ENCODE data around the gene CLEC20A. TPM values are rescaled to one million over a fixed set of nuclear protein-coding genes. Genes with fewer than 3 reads are reported as not detected.

CLEC20A gene
- total and polyA plus RNA-seq, 9 of the 15 experiments (the other 6 are each of a cell fraction or from before 2014, with no cell fraction given), result not detected

DNA sequence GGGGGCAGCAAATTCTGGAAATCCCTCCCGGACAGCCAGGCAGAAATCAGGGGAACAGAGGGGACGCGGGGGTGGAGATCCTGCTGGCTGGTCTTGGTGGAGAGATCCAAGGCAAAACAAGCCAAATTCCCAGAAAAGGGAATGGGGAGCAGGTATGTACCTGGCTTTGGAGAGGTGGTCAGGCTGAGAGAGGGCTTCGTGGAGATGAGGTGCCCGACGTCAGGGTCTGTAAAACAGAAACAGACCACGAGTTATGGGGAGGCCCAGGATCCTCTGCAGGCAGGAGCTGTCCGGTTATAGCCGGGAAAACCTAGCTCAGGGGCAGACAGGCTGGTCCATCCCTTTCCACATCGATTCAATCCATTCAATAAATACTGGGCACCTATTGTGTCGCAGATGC lies 4.4 kb downstream of the CLEC20A start:
- no peak for FAIRE-seq
- in situ Hi-C loops (cut with MboI) (no loop called here), intact Hi-C loops (cut with micrococcal nuclease) (no loop called here)
- H3K9me1 ChIP-seq (ENCODE audit: control insufficient read depth, insufficient read depth, low read length), result no peaks in the 10 kb centered on the region
- ChIA-PET CTCF (ENCODE audit: low intra/inter-chr PET ratio) (no interaction called here), POLR2A (interaction anchor here (0.6 to 1.1 kb wide), 3 partner anchors 11 to 747 kb away, joined by 3 to 4 read pairs (median 4); no protein-coding TSS in a partner anchor)
- no peaks in the 10 kb centered on the region for H3K36me3 ChIP-seq (ENCODE audit: control insufficient read depth, insufficient read depth, low read length)
- no TSS peak for BruUV-seq (replicated peaks)
- H3K9me3 ChIP-seq (replicated peaks; ENCODE audit: control insufficient read depth, insufficient read depth, low read depth, low read length), result no peaks in the 10 kb centered on the region
- no peaks in the 10 kb centered on the region for H4K20me1 ChIP-seq (replicated peaks; ENCODE audit: control insufficient read depth, insufficient read depth, low read length)
- H3K4me3 ChIP-seq, result no peak overlapping the region
- WGBS (ENCODE audit: insufficient coverage, low coverage, missing lambda C conversion rate), result 0% methylated on average over 11 of the region's 11 CpGs
- no peak overlapping the region for H3K4me2 ChIP-seq (ENCODE audit: insufficient read depth, low read length)
- ATAC-seq, result no peak
- H3K4me1 ChIP-seq (replicated peaks in 1 of 2; ENCODE audit: control insufficient read depth in 2 of 2, insufficient read depth in 2 of 2, low read length in 2 of 2), result no peaks in the 10 kb centered on the region
- no peak overlapping the region for H2AFZ ChIP-seq (ENCODE audit: low read depth, low read length)
- DNase-seq (ENCODE audit: extremely low read depth in 1 of 4, low spot score in 3 of 4), result no peak
- no peak overlapping the region for H3K9ac ChIP-seq (ENCODE audit: insufficient read depth in 1 of 2, low read depth in 2 of 2, low read length in 2 of 2)
- no peak overlapping the region for H3K27ac ChIP-seq (ENCODE audit: extremely low read depth, low read depth, low read length)
- H3K27me3 ChIP-seq (ENCODE audit: control insufficient read depth in 2 of 2, insufficient read depth in 2 of 2, low read length in 2 of 2), result peaks cover 45 to 77% of the 10 kb centered on the region in 2 experiments
- no peaks in the 10 kb centered on the region for H3K79me2 ChIP-seq (ENCODE audit: control insufficient read depth, insufficient read depth, low read length)
- TF ChIP-seq, protein P1, sequence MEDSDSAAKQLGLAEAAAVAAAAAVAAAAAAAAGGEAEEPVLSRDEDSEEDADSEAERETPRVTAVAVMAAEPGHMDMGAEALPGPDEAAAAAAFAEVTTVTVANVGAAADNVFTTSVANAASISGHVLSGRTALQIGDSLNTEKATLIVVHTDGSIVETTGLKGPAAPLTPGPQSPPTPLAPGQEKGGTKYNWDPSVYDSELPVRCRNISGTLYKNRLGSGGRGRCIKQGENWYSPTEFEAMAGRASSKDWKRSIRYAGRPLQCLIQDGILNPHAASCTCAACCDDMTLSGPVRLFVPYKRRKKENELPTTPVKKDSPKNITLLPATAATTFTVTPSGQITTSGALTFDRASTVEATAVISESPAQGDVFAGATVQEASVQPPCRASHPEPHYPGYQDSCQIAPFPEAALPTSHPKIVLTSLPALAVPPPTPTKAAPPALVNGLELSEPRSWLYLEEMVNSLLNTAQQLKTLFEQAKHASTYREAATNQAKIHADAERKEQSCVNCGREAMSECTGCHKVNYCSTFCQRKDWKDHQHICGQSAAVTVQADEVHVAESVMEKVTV (CRISPR knock-in tag; IDR thresholded peaks at IDR 0.05), result no peak
- TF ChIP-seq NUFIP1 (IDR thresholded peaks at IDR 0.05; ENCODE audit: partially characterized antibody), result no peak
- TF ChIP-seq, protein P2, sequence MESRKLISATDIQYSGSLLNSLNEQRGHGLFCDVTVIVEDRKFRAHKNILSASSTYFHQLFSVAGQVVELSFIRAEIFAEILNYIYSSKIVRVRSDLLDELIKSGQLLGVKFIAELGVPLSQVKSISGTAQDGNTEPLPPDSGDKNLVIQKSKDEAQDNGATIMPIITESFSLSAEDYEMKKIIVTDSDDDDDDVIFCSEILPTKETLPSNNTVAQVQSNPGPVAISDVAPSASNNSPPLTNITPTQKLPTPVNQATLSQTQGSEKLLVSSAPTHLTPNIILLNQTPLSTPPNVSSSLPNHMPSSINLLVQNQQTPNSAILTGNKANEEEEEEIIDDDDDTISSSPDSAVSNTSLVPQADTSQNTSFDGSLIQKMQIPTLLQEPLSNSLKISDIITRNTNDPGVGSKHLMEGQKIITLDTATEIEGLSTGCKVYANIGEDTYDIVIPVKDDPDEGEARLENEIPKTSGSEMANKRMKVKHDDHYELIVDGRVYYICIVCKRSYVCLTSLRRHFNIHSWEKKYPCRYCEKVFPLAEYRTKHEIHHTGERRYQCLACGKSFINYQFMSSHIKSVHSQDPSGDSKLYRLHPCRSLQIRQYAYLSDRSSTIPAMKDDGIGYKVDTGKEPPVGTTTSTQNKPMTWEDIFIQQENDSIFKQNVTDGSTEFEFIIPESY (CRISPR knock-in tag; IDR thresholded peaks at IDR 0.05), result no peak
- TF ChIP-seq TBP (optimal IDR thresholded peaks at IDR 0.05; ENCODE audit: low read depth, low read length), result no peak
- TF ChIP-seq L3MBTL2 (IDR thresholded peaks at IDR 0.05), result no peak
- no peak for TF ChIP-seq GTF2F1 (IDR thresholded peaks at IDR 0.05; ENCODE audit: low read depth, low read length)
- no peak for TF ChIP-seq TCFL5 (CRISPR knock-in tag; conservative IDR thresholded peaks at IDR 0.05)
- TF ChIP-seq, protein P3, sequence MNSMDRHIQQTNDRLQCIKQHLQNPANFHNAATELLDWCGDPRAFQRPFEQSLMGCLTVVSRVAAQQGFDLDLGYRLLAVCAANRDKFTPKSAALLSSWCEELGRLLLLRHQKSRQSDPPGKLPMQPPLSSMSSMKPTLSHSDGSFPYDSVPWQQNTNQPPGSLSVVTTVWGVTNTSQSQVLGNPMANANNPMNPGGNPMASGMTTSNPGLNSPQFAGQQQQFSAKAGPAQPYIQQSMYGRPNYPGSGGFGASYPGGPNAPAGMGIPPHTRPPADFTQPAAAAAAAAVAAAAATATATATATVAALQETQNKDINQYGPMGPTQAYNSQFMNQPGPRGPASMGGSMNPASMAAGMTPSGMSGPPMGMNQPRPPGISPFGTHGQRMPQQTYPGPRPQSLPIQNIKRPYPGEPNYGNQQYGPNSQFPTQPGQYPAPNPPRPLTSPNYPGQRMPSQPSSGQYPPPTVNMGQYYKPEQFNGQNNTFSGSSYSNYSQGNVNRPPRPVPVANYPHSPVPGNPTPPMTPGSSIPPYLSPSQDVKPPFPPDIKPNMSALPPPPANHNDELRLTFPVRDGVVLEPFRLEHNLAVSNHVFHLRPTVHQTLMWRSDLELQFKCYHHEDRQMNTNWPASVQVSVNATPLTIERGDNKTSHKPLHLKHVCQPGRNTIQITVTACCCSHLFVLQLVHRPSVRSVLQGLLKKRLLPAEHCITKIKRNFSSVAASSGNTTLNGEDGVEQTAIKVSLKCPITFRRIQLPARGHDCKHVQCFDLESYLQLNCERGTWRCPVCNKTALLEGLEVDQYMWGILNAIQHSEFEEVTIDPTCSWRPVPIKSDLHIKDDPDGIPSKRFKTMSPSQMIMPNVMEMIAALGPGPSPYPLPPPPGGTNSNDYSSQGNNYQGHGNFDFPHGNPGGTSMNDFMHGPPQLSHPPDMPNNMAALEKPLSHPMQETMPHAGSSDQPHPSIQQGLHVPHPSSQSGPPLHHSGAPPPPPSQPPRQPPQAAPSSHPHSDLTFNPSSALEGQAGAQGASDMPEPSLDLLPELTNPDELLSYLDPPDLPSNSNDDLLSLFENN (IDR thresholded peaks at IDR 0.05; ENCODE audit: low read depth in 2 of 2, low read length in 2 of 2), result no peak

Measured in K562 (cell line).